T-helper 1 cell (primary cell): ENCODE measurements around the gene RAB30.

Experiments
- DNase-seq, 5 donors: peaks; one replicate each; pipeline ENCODE4 v3.0.0-alpha.2; 2012 to 2020

Gene RAB30

DNA sequence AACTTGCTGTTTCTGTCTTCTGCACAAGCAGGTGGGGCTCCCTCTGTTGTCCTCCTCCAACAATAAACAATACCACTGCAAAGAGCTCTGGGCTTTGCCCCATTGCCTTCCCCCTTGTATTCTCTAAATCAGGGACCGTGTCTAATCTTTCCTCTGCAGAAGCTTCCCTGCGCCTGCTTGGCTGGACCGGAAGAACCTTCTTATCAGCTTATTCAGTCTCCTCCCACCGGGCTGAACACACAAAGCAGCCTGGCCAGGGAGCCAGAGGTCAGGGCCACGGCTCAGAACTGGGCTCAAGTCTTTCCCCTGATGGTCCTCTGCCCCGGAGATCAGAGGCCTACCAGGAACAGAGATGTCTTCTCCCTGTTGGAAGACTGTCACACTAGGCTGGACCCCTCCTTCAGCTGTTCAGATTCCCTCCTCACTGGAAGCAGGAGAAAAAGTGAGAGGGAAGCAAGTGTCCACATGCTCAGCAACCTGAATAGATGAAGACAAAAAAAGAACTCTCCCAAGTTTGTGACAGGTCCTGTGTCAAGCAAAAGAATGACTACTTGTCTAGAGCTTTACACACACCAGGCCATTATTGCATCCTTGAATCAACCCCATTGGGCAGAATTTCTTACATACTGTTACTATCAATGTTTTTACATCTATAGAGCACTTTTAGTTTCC, 63.7 kb downstream of the RAB30 start:
- no peak for DNase-seq

DNA sequence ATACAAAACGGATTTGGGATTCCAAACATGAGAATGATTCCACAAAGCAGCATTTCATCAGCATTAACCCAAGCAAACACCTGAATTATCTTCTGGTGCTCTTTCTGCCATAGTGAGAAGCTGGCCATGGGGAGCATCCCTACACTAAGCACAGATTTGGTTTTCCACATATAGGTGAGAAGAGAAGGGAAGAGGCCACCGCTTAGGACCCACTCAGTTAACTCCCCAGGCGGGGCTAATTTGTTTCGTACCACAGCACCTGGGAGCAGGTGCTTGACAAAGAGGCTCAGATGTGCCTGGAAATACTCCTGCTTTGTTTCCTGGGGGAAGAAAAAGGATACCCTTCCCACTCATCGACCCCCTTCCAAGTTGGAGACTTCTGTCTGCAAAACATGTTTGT, 64.2 kb downstream of the RAB30 start:
- no peak for DNase-seq

DNA sequence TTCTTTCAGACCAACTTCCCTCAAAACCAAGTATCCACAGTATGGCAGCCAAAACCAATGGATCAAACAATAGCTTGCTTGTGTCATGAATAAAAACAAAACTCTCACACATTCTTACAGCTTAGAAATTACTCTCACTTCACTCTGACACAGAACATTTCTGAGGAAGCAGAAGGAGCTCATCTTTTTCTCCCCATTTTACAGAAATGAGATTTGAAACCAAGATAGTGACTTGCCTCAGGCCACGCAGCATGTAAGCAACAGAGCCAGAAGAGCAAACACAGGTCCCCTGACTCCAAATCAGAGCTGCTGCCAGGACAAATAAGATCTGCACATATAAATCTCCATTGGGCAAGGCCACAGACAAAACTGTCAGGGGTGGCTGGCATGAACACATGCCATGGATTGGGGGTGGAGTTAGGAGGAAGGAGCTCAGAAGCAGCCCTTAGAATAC, 64.8 kb downstream of the RAB30 start:
- peak in 1 of 5 donors; percentile 66 for DNase-seq

DNA sequence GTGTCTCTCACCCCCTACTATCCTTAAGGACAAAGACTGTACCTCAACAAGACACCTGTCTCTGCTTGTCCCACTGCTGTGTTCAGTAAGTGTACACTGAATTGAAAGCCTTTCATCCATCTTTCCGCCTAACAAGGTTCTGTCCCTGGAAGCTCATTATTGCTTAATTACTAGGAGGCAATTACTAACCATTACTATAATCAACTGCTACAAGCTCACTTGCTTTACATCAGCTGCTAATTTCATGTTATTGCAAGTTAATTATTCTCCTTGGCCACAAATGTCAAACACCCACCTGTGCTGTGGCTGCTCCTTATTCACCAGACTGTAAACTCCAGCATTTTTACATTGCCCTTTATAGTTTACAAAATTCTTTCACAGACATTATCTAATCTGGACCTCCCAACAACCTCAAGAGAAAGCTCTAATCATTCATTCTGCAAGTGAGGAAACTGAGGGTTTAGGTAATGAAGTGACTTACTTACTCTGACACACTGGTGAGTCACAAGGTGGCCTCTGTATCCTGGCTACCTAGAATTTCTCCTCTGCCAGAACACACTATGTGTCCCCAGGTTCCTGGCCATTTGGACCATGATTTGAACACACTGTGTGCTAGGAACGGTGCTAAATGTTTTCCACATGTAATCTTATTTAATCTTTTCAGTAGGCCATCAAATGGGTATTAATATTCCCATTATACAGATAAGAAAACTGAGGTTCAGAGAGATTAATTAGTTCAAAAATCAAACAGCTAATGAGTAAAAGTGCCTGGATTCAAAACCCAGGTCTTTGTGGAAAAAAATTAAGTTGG, 66.7 kb downstream of the RAB30 start:
- DNase-seq = peak in 1 of 5 donors; percentile 30

DNA sequence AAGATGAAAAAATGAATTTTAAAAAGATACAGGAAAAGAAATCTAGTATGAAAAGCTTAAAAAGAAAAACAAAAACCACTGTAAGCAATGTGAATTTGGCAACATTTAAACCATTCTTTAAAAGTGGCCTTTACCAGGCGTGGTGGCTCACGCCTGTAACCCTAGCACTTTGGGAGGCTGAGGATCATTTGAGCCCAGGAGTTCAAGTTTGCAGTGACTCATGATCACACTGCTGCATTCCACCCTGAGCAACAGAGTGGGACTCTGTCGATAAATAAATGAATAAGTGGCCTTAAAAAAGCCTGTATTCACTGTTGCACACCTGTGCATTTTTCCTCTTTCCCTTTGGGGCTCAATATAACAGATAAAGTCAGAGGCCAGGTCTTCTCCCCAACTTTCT, 69.2 kb downstream of the RAB30 start:
- DNase-seq = no peak

DNA sequence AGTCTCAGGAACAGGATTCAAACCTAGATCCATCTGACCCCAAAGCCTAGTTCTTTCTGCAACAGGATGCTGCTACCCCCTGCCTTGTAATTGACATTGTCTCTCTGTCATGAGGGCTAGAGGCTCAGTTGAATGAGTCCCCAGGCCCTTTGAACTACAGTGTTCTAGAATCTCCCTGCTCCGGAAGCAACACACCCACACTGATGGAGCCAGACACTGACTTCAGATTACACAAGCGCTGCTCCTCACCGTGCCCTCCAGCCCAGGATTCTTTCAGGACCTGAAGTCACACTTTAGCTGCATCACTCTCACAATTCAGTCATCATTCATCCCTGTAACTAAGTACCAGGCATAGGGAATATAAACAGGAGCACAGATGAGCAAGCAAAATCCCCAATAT, 69.6 kb downstream of the RAB30 start:
- DNase-seq = no peak

DNA sequence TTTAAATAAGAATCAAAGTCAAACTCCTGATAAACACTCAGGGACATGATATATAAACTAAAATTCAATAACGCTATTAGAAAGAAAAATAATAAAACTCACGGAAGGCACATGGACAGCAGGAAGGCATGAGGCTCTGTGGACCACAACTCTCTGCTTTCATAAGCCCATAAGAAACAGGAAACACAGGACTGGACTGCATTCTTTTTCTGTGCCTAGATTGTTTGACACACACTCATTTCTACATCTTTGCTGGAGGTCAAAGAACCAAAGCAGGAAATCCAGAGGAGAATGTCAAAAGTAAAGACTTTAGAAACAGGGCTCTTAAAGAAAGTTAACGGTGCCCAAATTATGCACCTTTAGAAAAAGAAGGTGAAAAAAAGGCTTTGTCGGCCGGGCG, 71.3 kb downstream of the RAB30 start:
- no peak for DNase-seq

DNA sequence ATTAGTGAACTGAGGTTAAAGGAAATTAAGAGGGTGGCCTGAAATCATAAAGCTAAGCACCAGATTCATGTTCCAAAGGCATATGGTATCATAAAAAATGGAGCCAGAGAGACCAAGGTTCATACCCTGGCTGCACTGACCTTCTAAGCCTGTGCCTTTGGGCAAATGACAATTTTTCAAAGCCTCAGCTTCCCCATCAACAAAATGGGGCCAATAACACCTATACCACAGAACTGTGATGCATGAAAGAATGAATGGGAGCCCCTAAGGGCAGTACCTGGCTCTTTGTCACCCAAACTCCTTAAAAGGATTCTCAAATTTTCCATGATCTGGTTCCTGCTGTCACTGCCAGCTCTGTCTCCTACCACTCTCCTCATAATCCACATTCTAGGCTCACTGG, 72.5 kb downstream of the RAB30 start:
- no peak for DNase-seq

DNA sequence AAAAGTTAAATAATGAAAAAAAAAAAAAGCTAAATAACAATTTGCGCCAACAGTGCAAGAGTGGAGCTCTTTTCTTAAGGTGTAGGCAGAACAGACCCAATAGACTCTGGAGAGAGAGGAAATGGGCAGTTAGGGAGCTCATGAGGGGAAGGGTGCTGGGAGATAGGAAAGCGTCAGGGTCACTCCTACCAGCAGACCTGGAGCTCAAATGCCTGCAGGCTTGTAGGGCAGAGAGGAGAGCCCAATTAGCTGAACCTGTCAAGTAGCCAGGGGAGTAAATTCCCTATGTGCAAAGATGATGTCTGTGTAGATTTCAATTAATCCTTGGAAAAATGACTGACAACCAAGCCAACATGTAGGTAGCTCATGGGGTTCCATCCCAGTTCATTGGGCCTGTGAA, 73.0 kb downstream of the RAB30 start:
- DNase-seq = no peak

DNA sequence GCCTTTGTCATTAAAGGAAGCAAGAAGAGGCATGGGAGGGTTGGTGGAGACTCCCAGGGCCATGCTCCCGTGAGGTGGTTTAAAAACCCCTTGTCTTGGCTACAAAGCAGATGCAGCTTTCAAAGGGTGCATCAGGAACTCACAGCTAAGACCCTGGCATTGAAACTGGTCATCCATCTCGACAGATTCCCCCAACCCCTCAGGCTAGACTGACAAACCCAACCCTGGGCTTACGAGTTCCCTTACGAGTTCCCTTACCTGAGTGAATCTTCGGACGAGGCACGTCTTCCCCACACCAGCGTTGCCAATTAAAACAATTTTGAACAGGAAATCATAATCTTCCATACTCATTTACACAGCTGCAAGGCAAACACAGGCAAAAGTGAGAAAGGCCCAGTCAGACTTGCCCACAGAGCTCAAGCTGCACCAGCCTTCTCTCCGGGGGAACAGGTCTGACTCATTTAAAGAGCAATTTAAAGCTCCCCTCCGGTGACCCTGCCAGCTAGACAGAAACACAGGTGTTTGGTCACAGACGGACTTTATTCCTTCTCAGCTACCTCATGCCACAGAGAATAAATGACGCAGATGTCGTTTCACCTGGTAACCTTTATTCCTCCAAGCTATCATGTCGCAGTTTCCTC, 74.6 kb downstream of the RAB30 start:
- peak in 1 of 5 donors; percentile 47 for DNase-seq

DNA sequence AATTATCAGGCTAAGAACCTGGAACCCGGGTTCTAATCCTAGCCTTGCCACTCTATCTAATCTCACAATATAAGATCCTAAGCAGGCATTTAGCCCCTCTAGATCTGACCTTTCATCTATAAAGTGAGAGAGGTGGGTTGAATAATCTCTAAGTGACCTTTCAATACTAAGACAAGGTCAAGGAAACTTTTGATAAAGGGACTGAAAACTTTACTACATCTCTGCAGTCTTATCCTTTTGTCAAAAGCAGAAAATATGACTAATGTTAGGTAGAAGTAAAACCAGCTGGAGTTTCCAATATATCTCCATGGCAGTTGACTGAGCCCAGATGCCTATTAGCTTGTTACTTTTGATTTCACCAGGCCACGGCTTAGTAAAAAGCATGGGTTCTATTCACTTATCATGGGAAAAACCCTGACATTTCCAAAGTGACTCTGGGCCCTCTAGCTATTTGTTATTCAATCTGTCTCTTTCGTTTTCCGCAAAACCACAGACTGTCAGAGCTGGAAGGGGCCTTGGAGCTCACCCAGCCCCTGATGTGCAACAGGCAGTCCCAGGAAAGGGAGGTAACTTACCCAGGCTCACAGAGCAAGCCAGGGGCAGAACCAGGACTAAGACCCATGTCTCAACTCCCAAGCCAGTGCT, 75.8 kb downstream of the RAB30 start:
- DNase-seq = peak in 1 of 5 donors; percentile 27

DNA sequence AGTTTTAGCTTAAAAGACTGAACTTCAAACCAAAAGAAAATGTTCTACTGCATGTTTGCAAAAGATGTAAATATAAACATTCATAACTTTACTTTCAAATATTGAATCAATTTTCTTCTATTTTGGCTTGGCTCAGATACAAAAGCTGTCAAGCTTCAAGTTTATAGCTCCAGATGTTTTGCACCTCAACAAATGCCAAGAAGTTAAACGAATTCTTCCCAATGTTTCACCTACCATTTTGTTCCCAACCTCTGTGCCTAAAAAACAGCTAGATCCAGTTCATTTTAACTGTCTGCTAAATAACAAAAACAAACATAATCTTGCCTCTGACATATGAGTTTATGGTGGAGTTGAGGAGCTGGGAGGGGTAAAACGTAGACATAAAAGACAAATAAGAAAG, 76.5 kb downstream of the RAB30 start:
- DNase-seq = no peak

DNA sequence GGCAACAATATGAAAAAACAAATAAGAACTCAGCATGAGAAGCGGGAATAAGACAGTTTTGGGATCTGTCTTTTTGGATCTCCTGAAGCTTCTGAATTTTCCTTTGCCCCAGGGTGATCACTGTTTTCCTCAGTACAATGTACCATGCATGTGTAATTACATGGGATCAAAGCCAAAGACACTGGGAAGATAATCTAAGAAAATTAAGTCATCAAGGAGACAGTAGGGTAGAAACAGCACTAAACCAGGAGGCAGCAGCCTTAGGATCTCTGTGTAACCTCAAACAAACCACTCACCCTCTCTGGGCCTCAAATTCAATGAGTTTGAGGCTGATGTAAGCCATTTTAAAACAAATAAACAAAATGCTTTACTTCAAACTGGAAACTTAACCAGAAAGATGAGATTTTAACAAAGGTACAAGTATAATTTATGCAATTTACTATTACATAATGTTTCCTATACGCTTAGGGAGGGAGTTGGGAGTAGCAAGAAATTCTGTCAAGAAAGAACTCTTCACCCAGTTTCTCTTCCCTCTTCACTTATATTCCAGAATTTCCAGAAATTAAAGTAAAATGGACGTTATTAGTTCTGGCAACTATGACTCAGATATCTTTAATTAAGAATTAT, 77.0 kb downstream of the RAB30 start:
- no peak for DNase-seq

DNA sequence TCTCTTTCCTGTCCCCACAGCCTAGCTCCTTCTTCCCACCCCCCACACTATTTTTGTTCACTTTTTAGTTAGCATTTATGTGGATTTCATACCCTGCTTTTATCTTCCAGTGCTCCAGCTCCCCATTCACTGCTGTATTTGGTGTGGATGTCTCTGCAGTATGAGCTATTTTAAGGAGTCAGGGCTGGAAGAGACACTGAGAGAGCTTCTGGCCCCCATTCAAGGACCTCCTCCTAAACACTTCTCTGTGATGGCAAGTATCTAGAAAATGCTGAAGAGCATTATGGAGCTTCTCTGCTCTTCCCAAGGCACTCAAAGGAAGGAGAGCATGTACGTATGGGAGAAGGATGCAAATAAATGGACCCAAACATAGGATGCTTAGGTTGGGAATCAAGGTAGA, 79.5 kb downstream of the RAB30 start:
- DNase-seq = no peak

DNA sequence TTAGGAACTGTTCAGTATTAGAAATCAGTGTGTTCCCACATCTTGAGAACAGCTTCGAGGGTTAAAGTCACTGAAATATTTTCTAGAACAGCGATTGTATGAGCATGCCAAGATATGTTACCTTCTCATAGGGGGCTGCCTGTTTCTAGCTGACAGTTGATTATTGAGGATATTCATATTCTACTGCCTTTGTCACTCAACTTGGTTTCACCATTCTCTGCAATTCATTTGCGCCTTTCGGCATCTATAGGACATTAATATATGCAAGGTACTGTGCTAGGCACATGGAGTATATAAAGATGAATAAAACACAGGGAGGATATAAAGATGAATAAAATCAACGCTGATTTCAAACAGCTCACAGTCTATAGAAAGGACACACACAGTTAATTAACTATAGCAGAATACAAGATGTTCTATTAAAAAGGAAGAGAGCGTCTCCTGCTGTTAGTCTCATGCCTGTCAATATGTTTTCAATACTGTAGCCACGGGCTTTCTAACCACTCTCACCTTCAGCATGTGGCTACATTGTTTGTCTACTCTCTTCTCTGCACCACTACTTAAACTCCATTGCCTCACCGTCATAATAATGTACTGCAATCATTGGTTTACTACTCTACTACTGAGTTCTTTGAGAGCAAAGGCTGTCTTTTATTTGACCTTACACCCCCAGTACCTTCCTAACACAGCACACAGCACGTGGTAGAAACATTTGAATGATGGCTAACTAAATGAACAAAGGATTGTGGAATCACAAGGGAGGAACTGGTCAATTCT, 81.9 kb downstream of the RAB30 start:
- no peak for DNase-seq

DNA sequence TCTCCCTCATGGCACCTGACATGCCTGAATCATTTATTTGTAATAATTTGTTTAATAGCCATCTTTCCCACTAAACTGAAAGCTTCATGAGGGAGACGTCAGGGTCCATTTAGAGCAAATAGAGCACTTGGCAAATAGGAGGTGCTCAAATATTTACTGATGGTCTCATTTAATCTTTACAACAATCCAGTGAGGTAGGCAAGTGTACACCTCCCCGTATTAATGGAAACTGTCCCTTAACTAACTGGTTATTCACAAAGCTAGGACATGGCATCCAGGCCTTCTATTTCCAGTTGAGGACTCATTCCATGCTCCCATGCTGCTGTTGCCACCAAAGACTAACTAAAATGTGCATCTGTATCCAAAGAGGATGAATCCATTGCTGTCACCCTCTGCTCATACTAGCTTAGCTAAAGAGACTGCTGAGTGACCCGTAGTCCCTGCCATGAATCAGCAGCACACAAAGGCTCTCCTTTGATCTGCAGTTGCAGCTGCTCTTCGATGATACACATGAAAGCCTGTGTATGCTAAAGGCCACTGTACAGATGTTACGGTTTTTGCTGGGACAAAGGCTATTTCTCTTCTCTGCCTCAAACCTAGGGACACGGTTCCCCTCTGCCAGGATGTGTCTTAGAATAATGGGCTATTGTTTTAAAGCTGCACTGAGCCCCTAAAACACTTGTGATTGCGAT, 82.6 kb downstream of the RAB30 start:
- DNase-seq = no peak

DNA sequence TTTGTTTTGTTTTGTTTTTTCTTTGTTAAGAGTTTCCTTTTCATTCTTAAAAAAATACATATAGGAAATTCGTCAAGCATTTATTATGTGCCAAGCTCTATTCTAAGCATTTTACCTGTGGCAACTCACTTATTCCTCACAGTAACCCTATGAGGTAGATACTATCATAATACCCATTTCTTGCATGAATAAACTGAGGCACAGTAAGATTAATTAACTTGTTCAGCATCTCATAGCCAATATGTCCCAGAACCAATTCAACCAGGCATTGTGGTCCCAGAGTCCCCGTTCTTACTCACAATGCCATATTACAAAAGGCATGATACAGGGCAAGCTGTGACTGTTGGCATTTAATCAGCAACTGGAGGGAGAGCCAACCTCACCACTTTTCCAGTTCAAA, 83.7 kb downstream of the RAB30 start:
- no peak for DNase-seq

DNA sequence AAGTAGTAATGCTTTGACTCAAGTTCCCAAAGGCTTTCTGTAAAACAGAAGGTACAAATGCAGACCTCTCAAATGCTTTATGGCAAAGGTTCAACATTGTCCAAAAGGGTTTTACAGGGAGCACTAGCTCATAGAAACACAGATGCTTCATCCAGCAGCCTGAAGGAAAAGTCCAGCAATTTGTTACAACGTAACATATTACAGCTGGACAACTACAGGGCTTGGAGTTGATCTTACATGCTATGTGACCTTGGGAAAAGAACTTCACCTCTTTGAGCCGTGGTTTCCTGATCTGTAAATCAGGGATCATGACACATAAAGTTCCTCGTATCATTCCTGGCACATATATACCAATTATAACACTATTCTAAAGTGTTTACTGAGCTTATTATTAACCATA, 85.3 kb downstream of the RAB30 start:
- DNase-seq = no peak

DNA sequence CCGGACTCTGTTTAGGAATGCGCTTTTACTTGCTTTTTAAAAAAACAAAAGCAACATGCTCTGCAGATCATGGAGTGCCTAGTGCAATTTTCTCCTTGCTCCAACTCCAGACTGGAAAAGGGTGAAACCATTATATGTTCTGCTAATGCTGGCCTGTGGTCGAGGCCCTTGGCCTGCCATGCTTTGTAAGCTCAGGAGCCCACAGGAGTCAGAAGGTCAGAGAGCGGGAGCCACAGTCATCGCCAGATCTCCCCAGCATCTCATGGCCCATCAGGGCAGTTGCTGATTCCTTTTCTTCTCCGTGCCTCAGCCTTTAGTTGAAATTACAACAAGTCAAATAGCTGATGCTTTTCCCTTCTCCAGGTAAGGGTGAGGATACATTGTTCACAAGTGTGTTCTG, 89.8 kb downstream of the RAB30 start:
- DNase-seq = no peak

DNA sequence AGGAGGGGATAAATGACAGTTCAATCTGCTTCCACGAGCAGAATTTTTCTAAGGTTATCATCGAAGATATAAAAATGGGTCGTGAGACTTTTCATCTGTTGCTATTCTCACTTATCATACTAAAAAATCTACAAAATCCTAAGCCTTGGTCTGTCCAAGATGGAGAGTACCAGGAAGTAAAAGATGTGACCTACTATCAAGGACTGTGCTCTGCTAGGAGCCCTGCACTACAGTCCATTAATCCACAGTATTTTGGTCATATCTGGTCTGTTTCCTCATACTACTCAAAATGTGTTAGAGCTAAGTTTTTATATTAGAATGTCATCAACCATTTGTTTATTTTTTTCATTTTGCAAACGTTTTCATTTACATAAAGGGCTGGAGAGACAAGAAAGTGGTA, 90.8 kb downstream of the RAB30 start:
- no peak for DNase-seq

DNA sequence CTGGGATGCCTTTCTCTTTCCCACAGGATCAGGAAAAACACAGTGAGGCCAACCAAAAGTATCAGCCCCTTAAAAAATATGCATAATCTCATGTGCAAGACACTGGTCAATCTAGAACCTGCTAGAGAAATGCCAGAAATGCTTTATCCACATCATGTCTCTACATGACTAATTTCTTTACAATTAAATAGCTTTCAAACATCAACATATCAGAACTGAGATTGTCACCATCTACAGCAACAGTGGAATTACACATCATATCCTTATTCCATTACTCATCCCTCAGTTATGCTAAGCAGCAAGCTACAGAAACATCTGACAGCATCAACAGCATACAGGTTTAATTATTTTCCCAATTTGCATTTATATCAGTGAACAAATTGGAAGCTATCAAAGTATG, 91.4 kb downstream of the RAB30 start:
- peak in 1 of 5 donors; percentile 26 for DNase-seq
